Posterior vena cava (tissue), 2 donors: ENCODE data around the gene SLC4A1. TPM values are rescaled to one million over a fixed set of nuclear protein-coding genes. Genes with fewer than 3 reads are reported as not detected.
A peak's percentile ranks its signal among the peaks of the same experiment; 100 is the strongest.

Source experiments
- DNase-seq: peaks from one replicate; pipeline ENCODE4 v3.0.0-alpha.2; 2020; ENCODE audit warnings: low spot score
- intact Hi-C, 2 donors: fragments of 100-400 bp; cut with DNase I; formaldehyde crosslinking; loops; one replicate each; pipeline versions ENCODE4 v1.14.1 to v1.14.2; 2022 to 2023
- total RNA-seq, 2 donors: library from RNA; stranded (reverse); fragmentation: NEBNext Ultra II Directional; extraction: Animal tissue kit (Norgen Biotek cat#: 25700); gene quantifications; one replicate each; pipeline ENCODE4 v1.2.1, GENCODE V29; 2021
- donor health status: DM: yes; HTN: yes; CAD: no.
- donor health status: DM: yes; HTN: yes; CAD: no.

Gene SLC4A1
- total RNA-seq, 2 donors from 2014 or later = 1.5 to 4.2 TPM

DNA sequence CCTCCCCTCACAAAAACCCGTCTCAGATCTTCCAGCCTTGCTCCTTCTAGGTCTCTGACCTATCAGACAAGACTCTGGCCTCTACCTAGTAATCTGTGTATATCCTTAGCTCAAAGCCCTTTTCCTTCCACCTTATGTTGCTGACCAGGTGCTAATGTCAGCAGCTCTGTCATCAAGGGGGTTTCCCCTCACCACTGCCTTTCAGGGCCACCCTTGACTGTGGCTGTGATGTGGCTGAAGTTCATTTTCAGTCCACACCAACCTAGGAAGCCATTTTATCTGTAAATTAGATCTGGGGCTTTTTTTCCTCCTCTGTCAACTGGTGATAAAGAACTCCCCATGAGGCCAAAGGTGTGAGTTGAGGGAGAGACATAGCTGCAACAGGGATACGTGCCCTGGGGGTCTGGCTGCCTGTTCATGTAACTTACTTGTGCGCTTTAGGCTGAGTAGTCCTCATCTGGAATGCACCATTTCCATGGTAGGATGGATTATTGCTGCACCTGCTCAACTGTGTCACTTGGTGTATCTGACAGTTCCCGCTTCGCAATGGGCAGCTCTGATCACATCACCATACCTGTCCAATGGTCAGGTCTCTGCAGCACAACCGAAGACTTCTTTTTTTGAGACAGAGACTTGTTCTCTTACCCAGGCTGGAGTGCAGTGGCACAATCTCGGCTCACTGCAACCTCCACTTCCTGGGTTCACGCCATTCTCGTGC, 25.7 kb upstream of the SLC4A1 start:
- DNase-seq = no peak
- intact Hi-C loops = no loop called here

DNA sequence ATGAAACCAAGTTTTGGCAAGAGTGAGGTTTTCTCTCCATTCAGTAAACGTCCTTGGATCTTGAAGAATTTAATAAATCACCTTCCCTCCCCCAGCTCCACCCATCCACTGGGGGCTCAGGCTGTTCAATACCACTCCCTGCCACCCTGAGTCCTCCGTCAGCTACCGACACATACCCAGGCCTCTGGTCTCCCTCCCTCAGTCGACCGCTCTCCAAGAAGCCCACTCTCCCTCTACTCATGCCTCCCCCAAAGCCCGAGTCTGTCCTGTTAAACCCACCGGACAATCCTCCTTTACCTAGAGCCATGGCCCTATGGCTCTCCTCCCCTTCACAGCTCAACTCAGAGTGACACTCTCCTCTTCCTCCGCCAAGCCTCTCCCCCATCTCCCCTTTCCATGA, 19.7 kb upstream of the SLC4A1 start:
- no peak for DNase-seq
- intact Hi-C loops = no loop called here

- no peak for DNase-seq
- intact Hi-C loops = no loop called here
Observed at GRCh38 chr17:44284024-44284400, 16.1 kb upstream of the SLC4A1 start.

DNA sequence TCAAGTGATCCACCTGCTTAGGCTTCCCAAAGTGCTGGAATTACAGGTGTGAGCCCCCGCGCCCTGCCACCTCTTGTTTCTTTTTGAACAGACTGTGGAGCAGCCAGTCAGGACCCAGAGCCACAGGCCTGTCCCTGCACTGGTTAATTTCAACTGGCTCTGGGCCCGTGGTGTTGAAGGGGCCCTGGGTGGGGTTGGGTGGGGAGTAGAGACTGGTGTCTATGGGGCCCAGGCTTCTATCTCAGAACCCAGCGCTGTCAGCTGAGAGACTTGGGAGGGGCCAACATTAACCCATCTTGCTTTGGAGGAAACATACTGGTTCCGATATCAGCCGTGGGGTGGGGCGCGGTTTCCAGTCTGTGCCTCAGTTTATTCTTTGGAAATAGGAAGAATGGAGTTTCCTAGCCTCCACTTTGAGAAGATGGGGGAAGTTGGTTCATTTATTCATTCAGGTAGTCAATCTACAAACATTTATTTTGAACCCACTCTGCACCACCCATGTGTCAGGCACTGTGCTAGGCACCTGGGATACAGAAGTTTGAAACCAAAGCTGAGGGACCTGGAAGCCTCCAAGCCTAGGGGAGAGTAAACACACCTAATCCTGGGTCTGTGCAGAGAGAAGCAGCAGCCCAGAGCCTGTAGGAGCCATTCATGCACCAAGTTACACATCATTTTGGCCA, 15.5 kb upstream of the SLC4A1 start:
- intact Hi-C loops = no loop called here
- DNase-seq = no peak

- intact Hi-C loops = no loop called here
- DNase-seq = no peak
Observed at GRCh38 chr17:44282264-44282663, 14.3 kb upstream of the SLC4A1 start.

GRCh38 chr17:44281570-44281969, 13.6 kb upstream of the SLC4A1 start:
- intact Hi-C loops = no loop called here
- DNase-seq = no peak

DNA sequence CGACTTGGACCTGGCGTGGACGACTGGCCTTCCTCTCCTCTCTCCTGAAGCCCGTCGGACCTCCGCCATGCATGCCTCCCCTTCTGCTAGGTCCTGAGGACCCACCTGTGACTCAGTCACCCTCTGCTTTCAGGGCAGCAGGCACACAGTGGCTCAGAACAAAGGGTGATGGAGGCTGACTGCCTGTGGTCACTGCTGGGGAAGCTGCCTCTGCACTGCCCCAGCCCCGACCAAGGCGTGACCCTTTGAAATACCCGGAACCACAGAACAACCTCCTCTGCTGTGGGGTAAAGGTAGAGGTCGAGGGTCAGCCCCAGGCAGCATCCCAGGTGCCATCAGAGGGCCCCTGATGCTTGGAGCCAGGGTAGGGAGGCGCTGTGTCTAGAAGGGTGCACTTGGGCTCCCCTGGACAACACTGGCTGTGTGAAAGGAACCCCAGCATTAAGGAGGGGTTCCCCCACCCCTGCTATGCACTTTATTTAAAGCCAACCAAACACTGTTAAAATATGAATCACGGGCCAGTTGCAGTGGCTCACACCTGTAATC, 12.5 kb upstream of the SLC4A1 start:
- DNase-seq = no peak
- intact Hi-C loops = no loop called here

GRCh38 chr17:44279666-44280391, 11.9 kb upstream of the SLC4A1 start:
- peak; percentile 95 for DNase-seq
- intact Hi-C loops = no loop called here

DNA sequence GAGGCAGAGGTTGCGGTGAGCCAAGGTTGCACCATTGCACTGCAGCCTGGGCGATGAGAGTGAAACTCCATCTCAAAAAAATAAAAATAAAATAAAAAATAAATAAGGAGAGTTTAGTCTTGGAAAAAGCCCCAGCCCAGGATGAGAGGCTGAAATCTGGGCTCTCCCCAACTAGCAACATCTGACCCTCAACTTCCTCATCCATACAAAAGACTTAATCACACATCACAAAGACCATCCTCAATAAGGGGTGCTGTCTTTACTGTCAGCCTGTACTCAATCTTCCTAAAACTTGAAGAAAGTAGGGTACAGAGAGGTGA, 11.4 kb upstream of the SLC4A1 start:
- intact Hi-C loops = no loop called here

GRCh38 chr17:44277976-44278375, 10.0 kb upstream of the SLC4A1 start:
- intact Hi-C loops = no loop called here
- DNase-seq = no peak

More for the DNA sequence above, 11.4 kb upstream of the SLC4A1 start:
- no peak for DNase-seq

- intact Hi-C loops = no loop called here
- DNase-seq = no peak
Observed at GRCh38 chr17:44273607-44274006, 5.7 kb upstream of the SLC4A1 start.

DNA sequence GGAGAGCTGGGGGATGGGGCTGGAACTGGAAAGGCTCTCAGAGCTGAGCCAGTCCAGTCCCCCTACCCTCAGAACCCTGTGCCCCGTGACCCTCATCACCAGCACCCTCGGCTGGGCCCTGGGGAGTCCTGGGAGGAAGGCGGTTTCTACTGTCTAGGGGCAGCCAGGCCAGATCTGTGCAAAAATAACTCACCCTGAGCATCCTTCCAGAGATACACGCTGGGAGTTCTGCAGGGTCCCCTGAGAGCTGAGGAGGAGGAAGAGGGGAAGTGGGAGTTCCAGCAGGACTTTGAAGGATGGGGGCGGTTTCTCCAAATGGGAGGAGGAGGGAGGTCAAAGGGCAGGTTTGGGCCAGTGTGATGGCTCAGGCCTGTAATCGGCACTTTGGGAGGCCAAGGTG, 5.0 kb upstream of the SLC4A1 start:
- intact Hi-C loops = no loop called here
- DNase-seq = no peak

GRCh38 chr17:44272321-44272951, 4.5 kb upstream of the SLC4A1 start:
- intact Hi-C loops = no loop called here
- no peak for DNase-seq

- intact Hi-C loops = no loop called here
Observed at GRCh38 chr17:44269535-44270240, 1.8 kb upstream of the SLC4A1 start.

DNA sequence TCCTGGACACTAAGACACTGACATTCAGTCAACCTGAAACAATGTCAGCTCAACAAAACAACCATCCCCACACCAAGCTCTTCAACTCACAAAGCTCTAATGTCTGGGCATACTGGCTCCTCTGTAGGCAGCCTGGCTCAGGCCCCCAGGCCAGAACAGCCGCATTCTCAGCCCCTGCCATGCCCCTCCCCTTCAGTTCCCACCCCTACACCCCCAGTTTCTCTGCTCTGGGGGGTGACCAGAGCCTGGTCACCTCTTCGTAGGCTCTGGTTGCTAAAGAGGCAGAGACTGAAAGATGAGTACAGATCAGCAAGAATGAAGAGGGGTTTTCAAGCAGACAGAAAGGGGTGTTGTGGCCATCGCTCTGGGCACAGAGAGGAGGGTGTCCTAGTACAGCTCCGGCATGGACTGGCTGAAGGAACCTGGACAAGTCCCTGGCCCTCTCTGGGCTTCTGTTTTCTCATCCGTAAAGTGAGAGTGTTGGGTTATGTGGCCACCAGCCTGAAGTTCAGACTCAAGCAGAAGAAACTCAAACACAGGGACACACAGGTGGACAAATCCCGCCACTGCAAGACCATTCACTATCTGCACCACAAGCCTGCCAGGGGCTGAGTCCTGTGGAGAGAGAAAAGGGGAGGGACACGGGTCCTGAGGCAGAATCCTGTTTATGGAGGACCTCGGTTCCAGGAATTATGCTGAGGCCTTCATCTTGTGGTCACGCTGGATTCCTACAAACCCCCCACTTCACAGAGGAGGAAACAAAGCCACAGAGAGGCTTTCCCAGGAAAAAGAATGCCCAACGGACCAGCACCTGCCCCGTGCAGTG, 987 bp upstream of the SLC4A1 start:
- intact Hi-C loops = no loop called here
- no peak for DNase-seq

More at GRCh38 chr17:44269535-44270240, 1.8 kb upstream of the SLC4A1 start:
- no peak for DNase-seq

GRCh38 chr17:44267165-44267455, 825 bp downstream of the SLC4A1 start:
- DNase-seq = no peak
- intact Hi-C loops = no loop called here

- intact Hi-C loops = no loop called here
- no peak for DNase-seq
Observed at GRCh38 chr17:44266402-44267164, 1.4 kb downstream of the SLC4A1 start.

GRCh38 chr17:44263345-44263902, 4.5 kb downstream of the SLC4A1 start:
- intact Hi-C loops = no loop called here
- no peak for DNase-seq
